Mucosa of descending colon (tissue), 3 donors: ENCODE measurements around the gene PRICKLE4. TPM values are rescaled to one million over a fixed set of nuclear protein-coding genes. Genes with fewer than 3 reads are reported as not detected.

Source experiments
- ATAC-seq: fragments of 200-7000 bp; cut with Tn5 transposase; one replicate; pipeline ENCODE4 v1.9.1; 2020; ENCODE audit warnings: mild to moderate bottlenecking, moderate library complexity
- DNase-seq, 3 donors: peaks; one replicate each; pipeline ENCODE4 v3.0.0-alpha.2; 2020
- H3K36me3 ChIP-seq: fragments of 200-600 bp; one replicate; pipeline ENCODE4 v1.8.0; 2021; ENCODE audit warnings: low read depth, mild to moderate bottlenecking
- H3K4me1 ChIP-seq: fragments of 200-600 bp; one replicate; pipeline ENCODE4 v1.8.0; 2021; ENCODE audit warnings: low read depth, mild to moderate bottlenecking
- H3K4me3 ChIP-seq: fragments of 200-600 bp; one replicate; pipeline ENCODE4 v1.8.0; 2021; ENCODE audit warnings: mild to moderate bottlenecking
- H3K9me3 ChIP-seq: fragments of 200-600 bp; one replicate; pipeline ENCODE4 v1.8.0; 2021; ENCODE audit warnings: mild to moderate bottlenecking
- CTCF ChIP-seq: fragments of 200-600 bp; IDR thresholded peaks from one replicate; pipeline ENCODE4 v1.8.0; 2022; ENCODE audit warnings: antibody characterized with exemption, mild to moderate bottlenecking
- intact Hi-C, 2 donors: fragments of 100-400 bp; cut with DNase I in 1 of 2; cut with micrococcal nuclease in 1 of 2; formaldehyde crosslinking; loops; one replicate each; pipeline versions ENCODE4 v1.11.0 to v1.11.1; 2022; cut with DNase I, micrococcal nuclease
- total RNA-seq, 3 donors: library from RNA; stranded (reverse); fragmentation: NEBNext Ultra II Directional in 2 of 3; extraction: Animal tissue kit (Norgen Biotek cat#: 25700) in 2 of 3; gene quantifications; one replicate each; pipeline versions ENCODE4 v1.2.1 to v1.2.4, GENCODE V29; 2021 to 2023
- donor health status: DM: no; HTN: no; CAD: no; lungs with moderate emphysema.
- donor health status: DM: no; HTN: no; CAD: no.
- donor health status: DM: no; HTN: yes; CAD: no.

Gene PRICKLE4
- total RNA-seq, 3 donors from 2014 or later = 2.7 to 6.7 (median 6.1) TPM

- no peak for TF ChIP-seq CTCF
- H3K4me1 ChIP-seq = no peaks in the 10 kb centered on the region
- DNase-seq = no peak
- no peak overlapping the region for H3K4me3 ChIP-seq
- no peaks in the 10 kb centered on the region for H3K9me3 ChIP-seq
- intact Hi-C loops = no loop called here
- ATAC-seq = no peak
- H3K36me3 ChIP-seq = no peaks in the 10 kb centered on the region
Measured at GRCh38 chr6:41814629-41815028, 34.0 kb downstream of the PRICKLE4 start.

GRCh38 chr6:41815587-41815986 is 35.0 kb downstream of the PRICKLE4 start:
- Histone ChIP-seq H3K4me1 (no peaks in the 10 kb centered on the region), H3K36me3 (no peaks in the 10 kb centered on the region), H3K4me3 (no peak overlapping the region), H3K9me3 (no peaks in the 10 kb centered on the region)
- no peak for TF ChIP-seq CTCF
- intact Hi-C loops = no loop called here
- no peak for ATAC-seq
- no peak for DNase-seq

GRCh38 chr6:41818271-41819054 is 37.9 kb downstream of the PRICKLE4 start:
- intact Hi-C loops = no loop called here
- no peaks in the 10 kb centered on the region for H3K9me3 ChIP-seq

GRCh38 chr6:41821266-41821665 is 40.7 kb downstream of the PRICKLE4 start:
- ATAC-seq (no peak), DNase-seq (no peak)
- no peak for TF ChIP-seq CTCF
- Histone ChIP-seq H3K36me3 (no peaks in the 10 kb centered on the region), H3K4me1 (no peaks in the 10 kb centered on the region), H3K4me3 (no peak overlapping the region), H3K9me3 (no peaks in the 10 kb centered on the region)
- intact Hi-C loops = no loop called here

More at GRCh38 chr6:41818271-41819054, 37.9 kb downstream of the PRICKLE4 start:
- no peak overlapping the region for H3K4me3 ChIP-seq
- no peak for TF ChIP-seq CTCF
- no peaks in the 10 kb centered on the region for H3K36me3 ChIP-seq
- H3K4me1 ChIP-seq = no peaks in the 10 kb centered on the region
- DNase-seq = no peak
- ATAC-seq = no peak

- no peaks in the 10 kb centered on the region for H3K36me3 ChIP-seq
- no peaks in the 10 kb centered on the region for H3K9me3 ChIP-seq
- no peaks in the 10 kb centered on the region for H3K4me1 ChIP-seq
- no peak overlapping the region for H3K4me3 ChIP-seq
- DNase-seq (no peak), ATAC-seq (no peak)
- intact Hi-C loops = no loop called here
- TF ChIP-seq CTCF = no peak
Measured at GRCh38 chr6:41822021-41822420, 41.4 kb downstream of the PRICKLE4 start.
